ENCODE measurements around the gene TBC1D9. TPM values are rescaled to one million over a fixed set of nuclear protein-coding genes. Genes with fewer than 3 reads are reported as not detected.

Gene TBC1D9
- total RNA-seq, 2 experiments from 2014 or later = 1.0 to 13.0 TPM

DNA sequence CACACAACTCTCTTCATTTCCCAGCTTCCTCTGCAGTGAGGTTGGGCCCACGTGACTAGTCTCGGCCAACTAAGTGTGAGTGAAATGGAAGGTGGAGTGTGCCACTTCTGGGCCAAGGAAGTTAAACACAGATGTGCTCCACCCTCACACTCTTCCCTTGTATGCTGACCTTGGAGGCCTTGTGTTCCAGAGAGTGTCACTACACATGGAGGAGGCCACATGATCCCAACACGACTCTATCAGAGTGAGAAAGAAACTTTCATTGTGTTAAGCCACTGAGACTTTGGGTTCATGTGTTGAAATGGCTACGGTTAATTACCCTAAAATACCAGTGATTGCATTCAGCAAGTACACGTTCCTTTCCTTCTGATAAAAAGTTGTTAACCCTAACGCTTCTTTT is 55.1 kb downstream of the TBC1D9 start:
- Histone ChIP-seq H3K4me1 (ENCODE audit: insufficient read depth, low read length, poor library complexity, severe bottlenecking) (peaks cover 6% of the 10 kb centered on the region), H3K79me2 (ENCODE audit: insufficient read depth, low read depth, low read length) (no peaks in the 10 kb centered on the region), H3K27ac (ENCODE audit: low read depth, low read length, poor library complexity, severe bottlenecking) (no peak overlapping the region), H3K4me2 (ENCODE audit: low read length) (no peak overlapping the region), H3K9me2 (ENCODE audit: insufficient read depth, low read length) (no peaks in the 10 kb centered on the region), H3K9me3 (ENCODE audit: low read length) (no peaks in the 10 kb centered on the region), H4K20me1 (ENCODE audit: insufficient read depth, low read length) (no peaks in the 10 kb centered on the region), H3K4me3 (ENCODE audit: low read depth, low read length, poor library complexity, severe bottlenecking) (no peak overlapping the region), H2AFZ (ENCODE audit: low read length) (no peak overlapping the region), H3K36me3 (ENCODE audit: insufficient read depth, low read length) (no peaks in the 10 kb centered on the region)
- BruUV-seq (replicated peaks) = no TSS peak
- DNase-seq (ENCODE audit: low spot score) = no peak
- intact Hi-C loops (cut with micrococcal nuclease; ENCODE audit: unreplicated experiment) = no loop called here
- ChIA-PET POLR2A (interaction anchor here (0.6 kb wide), 1 partner anchor 355 kb away, joined by 3 read pairs; no protein-coding TSS in a partner anchor), CTCF (ENCODE audit: unreplicated experiment) (no interaction called here)
- TF ChIP-seq, protein P1, sequence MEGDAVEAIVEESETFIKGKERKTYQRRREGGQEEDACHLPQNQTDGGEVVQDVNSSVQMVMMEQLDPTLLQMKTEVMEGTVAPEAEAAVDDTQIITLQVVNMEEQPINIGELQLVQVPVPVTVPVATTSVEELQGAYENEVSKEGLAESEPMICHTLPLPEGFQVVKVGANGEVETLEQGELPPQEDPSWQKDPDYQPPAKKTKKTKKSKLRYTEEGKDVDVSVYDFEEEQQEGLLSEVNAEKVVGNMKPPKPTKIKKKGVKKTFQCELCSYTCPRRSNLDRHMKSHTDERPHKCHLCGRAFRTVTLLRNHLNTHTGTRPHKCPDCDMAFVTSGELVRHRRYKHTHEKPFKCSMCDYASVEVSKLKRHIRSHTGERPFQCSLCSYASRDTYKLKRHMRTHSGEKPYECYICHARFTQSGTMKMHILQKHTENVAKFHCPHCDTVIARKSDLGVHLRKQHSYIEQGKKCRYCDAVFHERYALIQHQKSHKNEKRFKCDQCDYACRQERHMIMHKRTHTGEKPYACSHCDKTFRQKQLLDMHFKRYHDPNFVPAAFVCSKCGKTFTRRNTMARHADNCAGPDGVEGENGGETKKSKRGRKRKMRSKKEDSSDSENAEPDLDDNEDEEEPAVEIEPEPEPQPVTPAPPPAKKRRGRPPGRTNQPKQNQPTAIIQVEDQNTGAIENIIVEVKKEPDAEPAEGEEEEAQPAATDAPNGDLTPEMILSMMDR (conservative IDR thresholded peaks at IDR 0.05; ENCODE audit: low read length) = no peak
- TF ChIP-seq EZH2phosphoT487 (IDR thresholded peaks at IDR 0.05; ENCODE audit: borderline replicate concordance, low read depth, low read length) = no peak

DNA sequence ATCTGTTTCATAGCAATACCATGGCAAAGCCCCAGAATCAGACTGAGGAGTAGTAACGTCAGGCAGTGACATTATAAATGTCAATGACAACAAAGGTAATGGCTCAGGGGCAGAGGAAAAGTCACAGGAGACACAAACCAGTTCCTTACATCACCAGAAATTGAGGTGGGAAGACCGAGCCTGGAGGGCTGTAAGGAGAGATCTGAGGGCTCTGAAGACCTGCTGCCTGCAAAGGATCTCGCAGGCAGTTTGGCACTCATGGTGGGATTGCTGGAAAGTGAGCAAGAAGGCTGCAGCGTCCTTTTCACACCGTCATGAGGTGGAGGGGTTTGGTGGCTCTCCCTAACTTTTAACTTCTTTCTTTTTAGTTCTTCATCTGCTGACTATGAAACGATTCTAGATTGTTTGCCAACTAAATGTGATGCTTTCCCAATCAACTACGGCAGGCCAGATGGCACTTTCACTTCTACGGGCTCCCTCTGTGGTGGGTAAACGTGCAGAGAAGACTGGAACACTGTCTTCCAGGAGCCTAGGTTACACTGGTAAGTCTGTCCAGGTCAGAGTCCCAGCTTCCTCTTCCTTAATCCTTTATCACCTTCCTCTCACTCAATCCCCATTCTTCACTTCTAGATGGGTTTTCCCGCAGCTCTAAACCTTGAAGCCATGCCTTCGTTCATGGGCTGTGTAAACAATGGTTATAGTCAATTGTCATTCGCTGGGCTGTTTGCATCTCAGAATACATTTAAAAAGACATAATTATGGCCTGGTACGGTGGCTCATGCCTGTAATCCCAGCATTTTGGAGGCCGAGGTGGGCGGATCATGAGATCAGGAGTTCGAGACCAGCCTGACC is 58.2 kb downstream of the TBC1D9 start:
- DNase-seq (ENCODE audit: low spot score) = no peak
- no peaks in the 10 kb centered on the region for H3K36me3 ChIP-seq (ENCODE audit: insufficient read depth, low read length)
- no peak for TF ChIP-seq EZH2phosphoT487 (IDR thresholded peaks at IDR 0.05; ENCODE audit: borderline replicate concordance, low read depth, low read length)
- TF ChIP-seq, protein P1 (conservative IDR thresholded peaks at IDR 0.05; ENCODE audit: low read length) = no peak
- H3K4me1 ChIP-seq (ENCODE audit: insufficient read depth, low read length, poor library complexity, severe bottlenecking) = no peaks in the 10 kb centered on the region
- BruUV-seq (replicated peaks) = no TSS peak
- no peak overlapping the region for H3K4me2 ChIP-seq (ENCODE audit: low read length)
- no peak overlapping the region for H3K27ac ChIP-seq (ENCODE audit: low read depth, low read length, poor library complexity, severe bottlenecking)
- CTCF ChIA-PET (ENCODE audit: unreplicated experiment) = no interaction called here
- no peaks in the 10 kb centered on the region for H4K20me1 ChIP-seq (ENCODE audit: insufficient read depth, low read length)
- no peaks in the 10 kb centered on the region for H3K9me2 ChIP-seq (ENCODE audit: insufficient read depth, low read length)
- no peaks in the 10 kb centered on the region for H3K9me3 ChIP-seq (ENCODE audit: low read length)
- no peak overlapping the region for H3K4me3 ChIP-seq (ENCODE audit: low read depth, low read length, poor library complexity, severe bottlenecking)
- H2AFZ ChIP-seq (ENCODE audit: low read length) = no peak overlapping the region
- intact Hi-C loops (cut with micrococcal nuclease; ENCODE audit: unreplicated experiment) = no loop called here
- POLR2A ChIA-PET = interaction anchor here (1.3 to 1.4 kb wide), 2 partner anchors 16 to 23 kb away, joined by 3 to 4 read pairs; no protein-coding TSS in a partner anchor
- no peaks in the 10 kb centered on the region for H3K79me2 ChIP-seq (ENCODE audit: insufficient read depth, low read depth, low read length)

- intact Hi-C loops (cut with micrococcal nuclease; ENCODE audit: unreplicated experiment) = no loop called here
- Histone ChIP-seq H2AFZ (ENCODE audit: low read length) (no peak overlapping the region), H3K9me3 (ENCODE audit: low read length) (no peaks in the 10 kb centered on the region), H3K4me2 (ENCODE audit: low read length) (no peak overlapping the region), H3K4me1 (ENCODE audit: insufficient read depth, low read length, poor library complexity, severe bottlenecking) (no peaks in the 10 kb centered on the region), H3K36me3 (ENCODE audit: insufficient read depth, low read length) (no peaks in the 10 kb centered on the region), H3K79me2 (ENCODE audit: insufficient read depth, low read depth, low read length) (no peaks in the 10 kb centered on the region), H3K9me2 (ENCODE audit: insufficient read depth, low read length) (no peaks in the 10 kb centered on the region), H3K27ac (ENCODE audit: low read depth, low read length, poor library complexity, severe bottlenecking) (no peak overlapping the region), H4K20me1 (ENCODE audit: insufficient read depth, low read length) (no peaks in the 10 kb centered on the region), H3K4me3 (ENCODE audit: low read depth, low read length, poor library complexity, severe bottlenecking) (no peak overlapping the region)
- ChIA-PET POLR2A (no interaction called here), CTCF (ENCODE audit: unreplicated experiment) (no interaction called here)
- no TSS peak for BruUV-seq (replicated peaks)
- no peak for TF ChIP-seq EZH2phosphoT487 (IDR thresholded peaks at IDR 0.05; ENCODE audit: borderline replicate concordance, low read depth, low read length)
- TF ChIP-seq, protein P1 (conservative IDR thresholded peaks at IDR 0.05; ENCODE audit: low read length) = no peak
- DNase-seq (ENCODE audit: low spot score) = no peak
Observed at GRCh38 chr4:140695483-140695882, 60.7 kb downstream of the TBC1D9 start.
